GM12892 (cell line): ENCODE results near the gene ISLR2.

Experiments used
- POLR2A ChIP-seq: IDR thresholded peaks from 2 replicates; pipeline ENCODE4 v1.6.1; 2011; ENCODE audit warnings: low read depth, low read length, control low read depth
- TAF1 ChIP-seq: IDR thresholded peaks from 2 replicates; pipeline ENCODE4 v1.6.1; 2011; ENCODE audit warnings: low read depth, mild to moderate bottlenecking, control low read depth, low read length, borderline replicate concordance

- no peak for TF ChIP-seq TAF1
- TF ChIP-seq POLR2A: no peak
Observed at GRCh38 chr15:74124196-74124595, 6.2 kb upstream of the ISLR2 start.
